Bronchial epithelial cell (primary cell): Measurements from ENCODE around the gene ZNRF3. TPM values are rescaled to one million over a fixed set of nuclear protein-coding genes. Genes with fewer than 3 reads are reported as not detected.

Source experiments
- DNase-seq: peaks from one replicate; pipeline ENCODE4 v3.0.0-alpha.2; 2010; ENCODE audit warnings: low read depth
- FAIRE-seq: peaks from 2 replicates; lab custom pipeline; 2011; peaks lifted over from hg19 to GRCh38; lab: Jason Lieb, UNC
- H3K27me3 ChIP-seq: 2 replicates; pipeline ENCODE4 v1.5.1; 2011; ENCODE audit warnings: low read length; ENCODE audit not compliant: control insufficient read depth, insufficient read depth
- H3K36me3 ChIP-seq: 2 replicates; pipeline ENCODE4 v1.5.1; 2011; ENCODE audit warnings: low read length; ENCODE audit not compliant: control insufficient read depth, insufficient read depth
- H3K4me3 ChIP-seq: 2 replicates; pipeline ENCODE4 v1.5.1; 2011; ENCODE audit warnings: mild to moderate bottlenecking, low read depth, low read length, control low read depth
- CTCF ChIP-seq: IDR thresholded peaks from 2 replicates; pipeline ENCODE4 v1.5.1; 2011; ENCODE audit warnings: mild to moderate bottlenecking, moderate library complexity, low read length, control low read depth, inconsistent platforms; ENCODE audit not compliant: insufficient read depth, severe bottlenecking
- total RNA-seq: library from RNA; depleted of rRNA; stranded (reverse); fragments of >200 nt; gene quantifications from 2 replicates; pipeline ENCODE4 v1.2.1, GENCODE V29; 2014

ZNRF3 gene
- total RNA-seq, 1 donor from 2014 or later = 3.4 TPM

- Histone ChIP-seq H3K36me3 (peaks cover 2% of the 10 kb centered on the region), H3K27me3 (no peaks in the 10 kb centered on the region), H3K4me3 (no peak overlapping the region)
- no peak for DNase-seq
- no peak for TF ChIP-seq CTCF
- FAIRE-seq = no peak
Observed at GRCh38 chr22:28988457-28988856, 105.1 kb downstream of the ZNRF3 start.

- FAIRE-seq (no peak), DNase-seq (peak; percentile 69)
- TF ChIP-seq CTCF = no peak
- H3K27me3 ChIP-seq = no peaks in the 10 kb centered on the region
- H3K36me3 ChIP-seq = peaks cover 2% of the 10 kb centered on the region
- H3K4me3 ChIP-seq = no peak overlapping the region
Observed at GRCh38 chr22:28989035-28989464, 105.7 kb downstream of the ZNRF3 start.

- DNase-seq = no peak
- Histone ChIP-seq H3K4me3 (no peak overlapping the region), H3K27me3 (no peaks in the 10 kb centered on the region), H3K36me3 (peaks cover 2% of the 10 kb centered on the region)
- TF ChIP-seq CTCF = no peak
- FAIRE-seq = no peak
Observed at GRCh38 chr22:28989484-28989883, 106.1 kb downstream of the ZNRF3 start.

GRCh38 chr22:28989912-28990311 is 106.5 kb downstream of the ZNRF3 start:
- FAIRE-seq = no peak

GRCh38 chr22:28992565-28993356 is 109.4 kb downstream of the ZNRF3 start:
- no peak overlapping the region for H3K4me3 ChIP-seq
- no peaks in the 10 kb centered on the region for H3K36me3 ChIP-seq
- no peaks in the 10 kb centered on the region for H3K27me3 ChIP-seq
- FAIRE-seq (no peak), DNase-seq (no peak)
- TF ChIP-seq CTCF = no peak

More at GRCh38 chr22:28989912-28990311, 106.5 kb downstream of the ZNRF3 start:
- TF ChIP-seq CTCF = no peak
- Histone ChIP-seq H3K27me3 (no peaks in the 10 kb centered on the region), H3K4me3 (no peak overlapping the region), H3K36me3 (peaks cover 2% of the 10 kb centered on the region)
- DNase-seq = no peak
